Transverse colon (tissue), 4 donors: ENCODE results near the gene FAM163A. TPM values are rescaled to one million over a fixed set of nuclear protein-coding genes. Genes with fewer than 3 reads are reported as not detected.
"Not testable (repeated sequence)": the region's sequence is repeated elsewhere in the genome, so short reads cannot be mapped to it uniquely, and the experiment has no call there.

Experiments used
- DNase-seq: peaks from one replicate; pipeline ENCODE4 v3.0.0-alpha.2; 2019
- H3K27ac ChIP-seq, 4 donors: fragments of 200-600 bp; sonication (generic); 2 replicates each; pipeline ENCODE4 v1.5.1; 2016 to 2018; ENCODE audit warnings: inconsistent platforms in 4 of 4
- H3K27me3 ChIP-seq: fragments of 200-600 bp; sonication (generic); 2 replicates; pipeline ENCODE4 v1.5.1; 2017; ENCODE audit warnings: inconsistent platforms
- H3K36me3 ChIP-seq, 4 donors: fragments of 200-600 bp; sonication (generic); 2 replicates each; pipeline ENCODE4 v1.5.1; 2017 to 2019; ENCODE audit warnings: inconsistent platforms in 4 of 4
- H3K4me1 ChIP-seq, 4 donors: fragments of 200-600 bp; sonication (generic); 2 replicates each; pipeline ENCODE4 v1.5.1; 2017 to 2020; ENCODE audit warnings: inconsistent platforms in 4 of 4
- H3K4me3 ChIP-seq, 4 donors: fragments of 200-600 bp; sonication (generic); 1 replicate in 1 of 4; 2 replicates in 3 of 4; pipeline versions ENCODE4 v1.5.1 to v1.6.1; 2017 to 2019; ENCODE audit warnings: inconsistent platforms in 4 of 4
- H3K9me3 ChIP-seq, 2 donors: fragments of 200-600 bp; sonication (generic); 2 replicates each; pipeline ENCODE4 v1.5.1; 2017 to 2019; ENCODE audit warnings: inconsistent platforms in 2 of 2
- EP300 ChIP-seq: sonication (generic); formaldehyde crosslinking; IDR thresholded peaks from one replicate; pipeline ENCODE4 v1.6.1; 2017; ENCODE audit warnings: antibody characterized with exemption, low read depth
- POLR2A ChIP-seq: fragments of 450-650 bp; IDR thresholded peaks from one replicate; pipeline ENCODE4 v1.6.1; 2016; ENCODE audit warnings: antibody characterized with exemption, mild to moderate bottlenecking, moderate library complexity
- POLR2AphosphoS5 ChIP-seq, 3 donors: sonication (generic); formaldehyde crosslinking; IDR thresholded peaks; one replicate each; pipeline ENCODE4 v1.6.1; 2016; ENCODE audit warnings: antibody characterized with exemption in 3 of 3
- WGBS, 2 donors: methylation state at CpG; one replicate each; pipeline ENCODE4 v1.1.5; 2018; ENCODE audit warnings: low coverage in 1 of 2; 5-methylcytosine and 5-hydroxymethylcytosine counted together
- in situ Hi-C, 4 donors: fragments of 200-750 bp; cut with MboI; loops; one replicate each; pipeline versions ENCODE4 v1.15.0 to v1.15.1; 2017; ENCODE audit warnings: low sequenced_read_pairs in 3 of 4, low pct_ligation_motif_present in 1 of 4, low pct_unique_long_range_greater_than_20kb in 1 of 4
- intact Hi-C: fragments of 100-400 bp; cut with DNase I; formaldehyde crosslinking; loops from one replicate; pipeline ENCODE4 v1.15.1; 2023; ENCODE audit warnings: low total_unique reads
- total RNA-seq, 4 donors: library from RNA; depleted of rRNA; stranded (reverse); fragments of >200 nt; gene quantifications; one replicate each; pipeline ENCODE4 v1.1.0, GENCODE V29; 2016
- TF ChIP-seq, protein P1 (sequence below), 5 experiments: fragments of 200-600 bp in 3 of 5; fragments of 450-650 bp in 2 of 5; sonication (generic) in 3 of 5; IDR thresholded peaks; 1 replicate in 2 of 5; 2 replicates in 3 of 5; pipeline ENCODE4 v1.5.1; 2016 to 2017; ENCODE audit warnings: antibody characterized with exemption in 5 of 5, inconsistent platforms in 3 of 5, mild to moderate bottlenecking in 2 of 5, moderate library complexity in 1 of 5

Gene FAM163A
- total RNA-seq, 4 donors from 2014 or later: 0.14 to 0.60 (median 0.48) TPM; not detected in 1

DNA sequence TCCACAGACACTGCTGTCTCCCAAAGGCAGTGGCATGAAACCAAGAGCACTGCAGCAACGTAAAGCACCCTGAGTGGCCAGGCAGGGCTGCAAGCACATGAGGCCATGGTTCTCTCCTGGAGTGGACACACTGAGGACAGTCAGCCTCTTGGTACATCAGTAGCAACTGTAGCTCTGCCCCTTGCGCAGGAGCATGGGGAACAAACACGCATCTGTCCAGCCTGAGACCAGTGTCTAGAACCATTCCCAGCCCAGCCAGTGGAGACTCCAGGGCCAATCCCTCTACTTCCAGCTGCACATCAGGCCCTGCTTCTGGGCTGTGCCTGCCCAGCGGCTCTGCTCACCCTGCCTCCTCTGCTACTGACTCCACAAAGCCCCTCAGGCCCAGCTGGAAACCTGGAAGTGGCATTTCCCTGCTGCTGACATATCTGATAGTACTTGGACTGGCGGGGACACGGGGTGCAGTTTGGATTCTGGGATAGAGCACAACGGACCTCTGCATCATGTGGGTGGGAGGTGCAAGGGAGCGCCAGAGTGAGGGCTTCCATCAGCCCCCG is 85.5 kb downstream of the FAM163A start:
- DNase-seq: no peak
- in situ Hi-C loops (no loop called here), intact Hi-C loops (no loop called here)
- no peaks in the 10 kb centered on the region for H3K36me3 ChIP-seq
- TF ChIP-seq EP300 (no peak), POLR2A (no peak), POLR2AphosphoS5 (IDR thresholded peaks at IDR 0.05) (no peak)
- TF ChIP-seq, protein P1, sequence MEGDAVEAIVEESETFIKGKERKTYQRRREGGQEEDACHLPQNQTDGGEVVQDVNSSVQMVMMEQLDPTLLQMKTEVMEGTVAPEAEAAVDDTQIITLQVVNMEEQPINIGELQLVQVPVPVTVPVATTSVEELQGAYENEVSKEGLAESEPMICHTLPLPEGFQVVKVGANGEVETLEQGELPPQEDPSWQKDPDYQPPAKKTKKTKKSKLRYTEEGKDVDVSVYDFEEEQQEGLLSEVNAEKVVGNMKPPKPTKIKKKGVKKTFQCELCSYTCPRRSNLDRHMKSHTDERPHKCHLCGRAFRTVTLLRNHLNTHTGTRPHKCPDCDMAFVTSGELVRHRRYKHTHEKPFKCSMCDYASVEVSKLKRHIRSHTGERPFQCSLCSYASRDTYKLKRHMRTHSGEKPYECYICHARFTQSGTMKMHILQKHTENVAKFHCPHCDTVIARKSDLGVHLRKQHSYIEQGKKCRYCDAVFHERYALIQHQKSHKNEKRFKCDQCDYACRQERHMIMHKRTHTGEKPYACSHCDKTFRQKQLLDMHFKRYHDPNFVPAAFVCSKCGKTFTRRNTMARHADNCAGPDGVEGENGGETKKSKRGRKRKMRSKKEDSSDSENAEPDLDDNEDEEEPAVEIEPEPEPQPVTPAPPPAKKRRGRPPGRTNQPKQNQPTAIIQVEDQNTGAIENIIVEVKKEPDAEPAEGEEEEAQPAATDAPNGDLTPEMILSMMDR (IDR thresholded peaks at IDR 0.05): no peak
- no peak overlapping the region for H3K27ac ChIP-seq
- peaks cover 0 to 4% (median 0%) of the 10 kb centered on the region in 4 donors for H3K4me1 ChIP-seq
- no peaks in the 10 kb centered on the region for H3K9me3 ChIP-seq
- WGBS, 2 donors: 90% methylated on average over 9 of the region's 9 CpGs; no CpG with 5 or more reads in 1 of the 2 donors
- H3K4me3 ChIP-seq: no peak overlapping the region
- H3K27me3 ChIP-seq: no peaks in the 10 kb centered on the region

DNA sequence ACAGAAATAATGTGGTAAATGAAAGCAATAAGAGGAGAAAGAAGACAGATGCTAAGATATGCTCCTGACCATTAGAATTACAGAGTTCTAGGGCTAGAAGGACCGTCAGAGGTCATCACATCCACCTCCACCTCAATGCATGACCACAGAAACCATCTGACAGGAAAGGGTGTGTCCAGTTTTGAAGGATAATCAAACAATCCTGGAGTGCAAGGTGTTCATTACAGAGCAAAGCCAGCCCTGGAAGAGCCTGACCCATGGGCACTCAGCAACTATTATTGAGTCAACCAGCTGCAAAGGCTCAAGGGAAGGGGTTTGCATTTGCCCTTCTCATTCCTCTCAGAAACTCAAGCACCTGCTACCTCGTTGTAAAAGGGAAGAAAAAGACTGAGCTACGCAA is 88.1 kb downstream of the FAM163A start:
- WGBS, 2 donors: 44 to 48% methylated on average over 3 of the region's 3 CpGs
- intact Hi-C loops (no loop called here), in situ Hi-C loops (no loop called here)
- Histone ChIP-seq H3K27me3 (no peaks in the 10 kb centered on the region), H3K9me3 (no peaks in the 10 kb centered on the region), H3K4me3 (no peak overlapping the region), H3K36me3 (no peaks in the 10 kb centered on the region), H3K4me1 (peaks cover 0 to 4% (median 0%) of the 10 kb centered on the region in 4 donors), H3K27ac (no peak overlapping the region)
- TF ChIP-seq, protein P1 (IDR thresholded peaks at IDR 0.05): no peak
- no peak for TF ChIP-seq POLR2AphosphoS5 (IDR thresholded peaks at IDR 0.05)
- no peak for DNase-seq

DNA sequence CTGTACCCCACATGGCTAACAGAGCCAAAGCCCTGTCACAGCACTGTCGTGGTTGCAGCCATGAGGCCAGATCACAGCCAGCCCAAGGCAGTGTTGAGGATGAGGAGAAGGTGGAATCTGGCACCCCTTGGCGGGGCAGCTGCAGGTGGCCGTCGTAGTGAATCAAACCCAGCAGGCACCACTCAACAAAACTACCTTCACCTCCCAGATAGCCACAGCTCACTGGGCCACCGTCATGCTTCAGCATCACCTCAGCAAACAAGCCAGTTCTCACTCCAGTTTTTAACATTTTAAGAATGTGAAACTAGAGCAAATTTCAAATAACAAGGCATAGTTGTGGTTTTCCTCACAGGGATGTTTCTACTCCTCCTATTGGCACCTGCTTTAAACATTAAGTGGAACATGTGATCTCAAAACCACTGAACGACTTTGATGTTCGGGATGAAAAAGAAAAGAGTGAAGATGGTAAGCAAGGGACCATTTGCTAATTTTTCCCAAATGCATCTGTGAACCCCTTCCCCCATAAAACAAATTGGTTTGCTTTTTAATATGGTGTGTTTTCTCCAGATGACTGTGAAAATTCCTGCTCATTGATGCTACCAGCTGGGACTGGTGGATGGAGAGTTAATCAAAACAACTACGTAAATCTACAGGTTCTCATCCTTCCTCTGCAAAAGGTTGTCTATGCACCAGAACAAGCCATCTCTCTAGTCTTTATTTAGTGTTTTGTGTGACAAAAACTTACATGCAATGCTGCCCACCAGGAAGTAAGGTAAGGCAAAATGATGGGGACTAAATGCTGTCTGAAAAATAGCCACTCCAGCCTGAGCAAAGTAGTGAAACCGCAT is 89.0 kb downstream of the FAM163A start:
- no peak for DNase-seq

DNA sequence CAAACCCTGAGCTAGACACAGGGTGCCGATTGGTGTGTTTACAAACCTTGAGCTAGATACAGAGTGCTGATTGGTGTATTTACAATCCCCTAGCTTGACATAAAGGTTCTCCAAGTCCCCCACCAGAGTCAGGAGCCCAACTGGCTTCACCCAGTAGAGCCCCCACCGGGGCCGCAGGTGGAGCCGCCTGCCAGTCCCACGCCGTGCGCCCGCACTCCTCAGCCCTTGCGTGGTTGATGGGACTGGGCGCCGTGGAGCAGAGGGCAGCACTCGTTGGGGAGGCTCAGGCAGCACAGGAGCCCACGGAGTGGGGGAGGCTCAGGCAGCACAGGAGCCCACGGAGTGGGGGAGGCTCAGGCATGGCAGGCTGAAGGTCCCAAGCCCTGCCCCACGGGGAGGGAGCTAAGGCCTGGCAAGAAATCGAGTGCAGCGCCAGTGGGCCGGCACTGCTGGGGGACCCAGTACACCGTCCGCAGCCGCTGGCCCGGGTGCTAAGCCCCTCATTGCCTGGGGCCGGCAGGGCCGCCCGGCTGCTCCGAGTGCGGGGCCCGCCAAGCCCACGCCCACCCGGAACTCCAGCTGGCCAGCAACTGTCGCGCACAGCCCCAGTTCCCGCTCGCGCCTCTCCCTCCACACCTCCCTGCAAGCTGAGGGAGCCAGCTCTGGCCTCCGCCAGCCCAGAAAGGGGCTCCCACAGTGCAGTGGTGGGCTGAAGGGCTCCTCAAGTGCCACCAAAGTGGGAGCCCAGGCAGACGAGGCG is 93.8 kb downstream of the FAM163A start:
- intact Hi-C loops, H3K9me3 ChIP-seq, H3K36me3 ChIP-seq, H3K4me3 ChIP-seq, H3K4me1 ChIP-seq, H3K27ac ChIP-seq, DNase-seq, in situ Hi-C loops, H3K27me3 ChIP-seq: not testable (repeated sequence)
- 80 to 97% methylated on average over 2 to 34 of the region's 38 CpGs for WGBS, 2 donors

More for the DNA sequence above, 89.0 kb downstream of the FAM163A start:
- TF ChIP-seq, protein P1 (IDR thresholded peaks at IDR 0.05): no peak
- no peak for TF ChIP-seq EP300
- no peak for TF ChIP-seq POLR2AphosphoS5 (IDR thresholded peaks at IDR 0.05)
- no peak for TF ChIP-seq POLR2A
- Histone ChIP-seq H3K9me3 (no peaks in the 10 kb centered on the region), H3K27ac (no peak overlapping the region), H3K36me3 (no peaks in the 10 kb centered on the region), H3K27me3 (no peaks in the 10 kb centered on the region), H3K4me1 (peaks cover 0 to 4% (median 0%) of the 10 kb centered on the region in 4 donors), H3K4me3 (no peak overlapping the region)
- 75 to 81% methylated on average over 3 to 9 of the region's 9 CpGs for WGBS, 2 donors
- intact Hi-C loops: no loop called here
- in situ Hi-C loops: no loop called here
